GM10266 (cell line): ENCODE results near the gene KAT7.

Experiments
- DNase-seq: peaks from one replicate; pipeline ENCODE4 v3.0.0; 2012; ENCODE audit errors: extremely low spot score
- TF ChIP-seq, protein P1 (sequence below): IDR thresholded peaks from 2 replicates; pipeline ENCODE4 v1.5.1; 2012; ENCODE audit warnings: mild to moderate bottlenecking, low read depth; ENCODE audit not compliant: control insufficient read depth, insufficient read depth; ENCODE audit errors: missing control alignments

KAT7 gene

DNA sequence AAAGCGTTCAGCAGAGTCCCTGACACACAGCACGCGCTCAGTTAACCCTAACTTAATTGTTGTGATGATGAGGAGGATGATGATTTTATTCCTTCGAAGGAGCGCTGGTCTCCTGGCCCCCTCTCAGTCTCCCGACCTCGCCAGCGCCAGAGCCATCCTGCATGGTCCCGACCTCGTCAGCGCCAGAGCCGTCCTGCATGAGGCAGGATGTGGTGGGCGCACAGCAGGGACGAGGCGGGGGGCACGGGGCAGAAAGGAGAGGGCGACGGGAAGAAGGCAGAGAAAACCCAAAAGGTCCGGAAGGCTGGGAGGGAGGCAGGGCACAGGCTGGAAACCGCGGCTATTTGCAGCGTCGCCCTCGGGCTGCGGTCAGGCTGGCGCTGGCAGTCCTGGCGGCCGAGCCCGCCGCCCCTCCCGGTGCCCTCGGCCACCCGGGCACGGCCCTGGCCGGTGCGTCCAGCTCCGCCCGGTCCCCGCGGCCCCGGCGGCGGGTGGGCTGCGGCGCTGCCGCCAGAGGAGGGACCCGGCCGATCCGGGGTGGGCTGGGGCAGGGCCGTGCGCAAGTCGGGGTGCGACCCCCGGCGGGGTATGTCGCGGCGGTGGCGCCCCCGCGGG lies 62.4 kb downstream of the KAT7 start:
- DNase-seq, result peak; percentile 32
- TF ChIP-seq, protein P1, sequence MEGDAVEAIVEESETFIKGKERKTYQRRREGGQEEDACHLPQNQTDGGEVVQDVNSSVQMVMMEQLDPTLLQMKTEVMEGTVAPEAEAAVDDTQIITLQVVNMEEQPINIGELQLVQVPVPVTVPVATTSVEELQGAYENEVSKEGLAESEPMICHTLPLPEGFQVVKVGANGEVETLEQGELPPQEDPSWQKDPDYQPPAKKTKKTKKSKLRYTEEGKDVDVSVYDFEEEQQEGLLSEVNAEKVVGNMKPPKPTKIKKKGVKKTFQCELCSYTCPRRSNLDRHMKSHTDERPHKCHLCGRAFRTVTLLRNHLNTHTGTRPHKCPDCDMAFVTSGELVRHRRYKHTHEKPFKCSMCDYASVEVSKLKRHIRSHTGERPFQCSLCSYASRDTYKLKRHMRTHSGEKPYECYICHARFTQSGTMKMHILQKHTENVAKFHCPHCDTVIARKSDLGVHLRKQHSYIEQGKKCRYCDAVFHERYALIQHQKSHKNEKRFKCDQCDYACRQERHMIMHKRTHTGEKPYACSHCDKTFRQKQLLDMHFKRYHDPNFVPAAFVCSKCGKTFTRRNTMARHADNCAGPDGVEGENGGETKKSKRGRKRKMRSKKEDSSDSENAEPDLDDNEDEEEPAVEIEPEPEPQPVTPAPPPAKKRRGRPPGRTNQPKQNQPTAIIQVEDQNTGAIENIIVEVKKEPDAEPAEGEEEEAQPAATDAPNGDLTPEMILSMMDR, result no peak

DNA sequence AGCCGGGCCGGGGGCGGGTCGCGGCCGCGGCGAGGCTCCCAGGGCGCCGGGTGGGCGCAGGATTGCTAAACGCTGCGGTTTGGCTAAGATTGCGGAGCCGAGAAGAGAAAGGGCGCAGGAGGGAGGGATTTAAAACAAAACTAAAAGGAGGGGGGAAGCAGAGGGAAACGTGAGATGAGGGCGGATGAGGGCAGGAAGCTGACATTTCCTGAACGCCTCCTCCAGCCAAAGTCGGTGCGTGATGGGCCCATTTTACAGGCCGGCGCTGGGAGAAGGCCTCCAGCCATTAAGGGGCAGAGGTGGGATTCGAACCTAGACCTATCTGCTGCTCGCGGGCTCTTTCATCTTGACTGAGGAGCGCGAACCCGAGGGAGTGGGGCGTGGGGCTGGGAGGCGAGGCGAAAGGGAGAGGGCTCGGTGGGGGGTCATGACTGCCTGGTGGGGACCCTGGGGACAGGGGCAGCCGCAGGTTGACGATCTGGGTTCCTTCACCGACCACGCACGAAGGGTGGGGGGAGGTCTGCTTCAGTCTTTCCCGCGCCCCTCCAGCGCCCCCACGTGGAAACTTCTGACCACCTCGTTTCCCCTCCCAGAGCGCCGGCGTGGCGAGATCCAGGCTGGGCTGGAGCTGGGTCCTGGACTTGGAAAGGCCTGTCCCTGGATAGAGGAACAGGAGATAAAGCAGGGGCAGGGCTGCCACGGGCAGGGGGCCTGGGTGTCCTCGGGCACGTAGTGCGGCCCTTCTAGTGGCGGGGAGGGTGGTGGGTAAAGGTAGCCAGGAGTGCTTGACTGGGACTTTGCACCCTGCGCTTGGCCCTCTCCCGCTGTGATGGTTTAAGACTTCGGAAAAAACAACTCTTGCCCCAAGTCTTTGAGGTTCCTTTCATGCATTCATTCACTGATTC lies 63.2 kb downstream of the KAT7 start:
- TF ChIP-seq, protein P1, result peak; percentile 75
- peak; percentile 75 for DNase-seq

DNA sequence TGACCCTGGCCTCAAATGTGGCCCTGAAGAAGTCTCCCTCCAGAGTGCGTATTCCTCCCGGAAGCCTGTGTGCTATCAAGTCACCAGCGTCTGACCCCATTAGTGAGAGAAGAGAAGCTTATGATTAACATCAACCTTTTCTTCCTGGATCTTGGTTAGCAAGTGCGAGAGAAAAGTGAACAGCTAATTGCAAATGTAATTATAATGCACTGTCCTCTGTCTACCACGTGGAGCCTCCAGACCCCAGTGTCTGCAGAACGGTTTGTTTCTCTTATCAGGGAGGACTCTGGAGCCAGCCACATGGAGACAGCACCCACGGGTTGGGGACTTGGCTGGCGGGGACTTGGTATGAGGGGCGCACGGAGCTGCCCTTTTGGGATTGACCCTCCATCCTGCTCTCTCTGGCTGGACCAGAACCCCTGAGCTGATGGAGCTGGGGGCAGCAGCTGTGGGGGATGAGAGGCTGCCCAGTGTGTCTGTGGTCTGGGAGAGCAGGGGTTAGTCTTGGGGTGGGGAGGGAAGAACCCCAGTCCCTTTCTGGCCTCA lies 65.1 kb downstream of the KAT7 start:
- DNase-seq, result no peak
- TF ChIP-seq, protein P1, result no peak

DNA sequence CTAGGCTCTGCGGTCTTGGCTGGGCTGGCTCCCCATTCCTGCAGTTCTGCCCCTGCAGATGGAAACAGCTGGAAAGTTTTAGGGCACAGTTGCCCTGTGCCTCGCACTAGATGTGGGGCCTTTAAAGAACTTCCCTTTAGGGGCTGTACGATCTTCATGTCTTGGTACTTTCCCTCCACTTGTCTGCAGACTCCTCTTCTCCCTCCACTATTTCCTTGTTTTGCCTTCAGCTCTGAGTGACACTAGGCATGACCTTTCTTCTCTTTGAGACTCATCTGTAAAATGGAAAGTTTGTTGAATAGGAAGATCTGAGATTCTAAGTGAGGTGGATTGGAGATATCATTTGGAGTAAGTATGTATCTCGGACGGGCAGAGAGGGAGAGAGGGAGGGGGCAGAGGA lies 65.6 kb downstream of the KAT7 start:
- no peak for DNase-seq
- TF ChIP-seq, protein P1, result no peak

DNA sequence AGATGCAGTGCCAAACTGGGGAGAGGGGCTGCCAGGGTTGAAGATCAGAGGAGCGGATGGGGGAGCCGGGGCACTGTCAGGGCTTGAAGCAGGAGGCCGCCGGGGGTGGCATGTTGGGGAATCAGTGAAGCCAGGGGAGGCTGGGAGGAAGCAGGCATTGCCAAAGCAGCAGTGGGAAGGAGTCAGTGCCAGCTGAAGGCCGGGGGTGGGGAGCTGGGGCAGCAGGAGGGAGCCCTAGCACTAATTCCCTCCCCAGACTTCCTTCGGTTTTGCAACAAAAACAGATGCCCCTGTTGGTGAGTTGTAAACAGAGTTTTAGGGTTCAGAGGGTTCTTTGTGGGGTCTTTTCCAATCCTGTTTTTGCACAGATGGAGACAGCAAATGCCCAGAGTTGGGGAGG lies 70.3 kb downstream of the KAT7 start:
- DNase-seq, result no peak
- TF ChIP-seq, protein P1, result no peak

DNA sequence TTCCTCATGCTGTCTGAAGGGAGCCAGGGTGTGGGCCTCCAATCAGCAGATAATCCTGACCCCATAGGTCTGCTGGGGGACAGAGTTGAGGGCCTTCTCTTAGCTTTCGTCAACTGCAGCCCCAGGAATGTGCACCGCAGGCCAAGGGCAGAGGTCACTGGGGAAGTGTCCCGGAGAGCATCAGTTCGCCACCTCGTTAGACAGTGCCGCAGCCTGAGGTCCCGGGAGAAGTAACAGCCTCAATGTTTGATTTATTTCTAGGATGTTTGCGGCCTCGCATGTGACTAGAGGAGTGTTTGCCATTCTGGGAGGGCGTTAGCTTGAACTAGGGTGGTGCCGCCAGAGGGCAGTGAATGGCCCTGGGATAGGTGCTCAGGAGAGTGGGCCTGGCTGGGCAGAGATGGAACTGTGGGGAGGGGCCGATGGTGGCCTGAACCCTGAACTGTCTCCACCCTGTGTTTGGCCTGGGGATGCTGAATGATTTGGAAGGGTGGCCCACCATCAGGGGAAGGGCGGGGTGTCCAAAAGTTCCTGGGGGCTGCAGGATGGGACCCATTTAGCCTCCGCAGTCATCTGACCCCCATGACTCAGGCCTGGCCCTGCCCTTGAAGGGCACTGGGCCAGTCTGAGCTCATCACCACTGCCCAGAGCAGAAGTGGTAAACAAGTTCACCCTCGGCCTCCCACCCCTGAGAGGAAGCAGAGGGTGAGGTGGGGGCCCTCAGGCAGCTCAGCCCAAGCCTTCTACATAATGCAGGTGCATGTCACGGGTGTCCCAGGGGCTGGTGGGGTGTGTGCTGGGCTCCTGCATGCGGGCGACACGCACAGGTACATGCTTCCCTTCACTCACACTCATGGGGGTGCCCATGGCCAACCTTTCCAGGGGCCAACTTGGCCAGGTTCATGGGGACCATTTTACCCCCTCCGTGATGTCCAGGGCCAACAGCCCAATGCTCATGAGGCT lies 71.8 kb downstream of the KAT7 start:
- no peak for DNase-seq
- TF ChIP-seq, protein P1, result no peak
